Right lung (tissue), 5 donors: ENCODE results near the gene ZNF121. TPM values are rescaled to one million over a fixed set of nuclear protein-coding genes. Genes with fewer than 3 reads are reported as not detected.
A peak's percentile ranks its signal among the peaks of the same experiment; 100 is the strongest.
"Not testable (repeated sequence)": the region's sequence is repeated elsewhere in the genome, so short reads cannot be mapped to it uniquely, and the experiment has no call there.

ENCODE experiments used
- DNase-seq, 2 donors: peaks; one replicate each; pipeline ENCODE4 v3.0.0-alpha.2; 2013
- polyA plus RNA-seq, 5 donors: library from polyadenylated mRNA; unstranded; fragments of 120-200 nt; gene quantifications; one replicate each; pipeline versions ENCODE4 v1.2.1 to v1.2.3, GENCODE V29; 2013; ENCODE audit warnings: inconsistent platforms in 1 of 5, low replicate concordance in 1 of 5; ENCODE audit not compliant: insufficient read length in 5 of 5, insufficient read depth in 1 of 5

Gene ZNF121
- polyA plus RNA-seq, 5 donors, result 16.6 to 33.7 (median 27.0) TPM

DNA sequence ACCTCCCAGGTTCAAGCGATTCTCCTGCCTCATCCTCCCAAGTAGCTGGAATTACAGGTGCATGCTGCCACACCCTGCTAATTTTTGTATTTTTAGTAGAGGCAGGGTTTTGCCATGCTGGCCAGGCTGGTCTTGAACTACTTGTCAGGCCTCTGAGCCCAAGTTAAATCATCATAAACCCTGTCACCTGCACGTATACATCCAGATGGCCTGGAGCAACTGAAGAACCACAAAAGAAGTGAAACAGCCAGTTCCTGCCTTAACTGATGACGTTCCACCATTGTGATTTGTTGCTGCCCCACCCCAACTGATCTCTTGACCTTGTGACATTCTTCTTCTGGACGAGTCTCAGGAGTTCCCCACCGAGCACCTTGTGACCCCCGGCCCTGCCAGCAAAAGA lies 45.1 kb downstream of the ZNF121 start:
- not testable (repeated sequence) for DNase-seq

DNA sequence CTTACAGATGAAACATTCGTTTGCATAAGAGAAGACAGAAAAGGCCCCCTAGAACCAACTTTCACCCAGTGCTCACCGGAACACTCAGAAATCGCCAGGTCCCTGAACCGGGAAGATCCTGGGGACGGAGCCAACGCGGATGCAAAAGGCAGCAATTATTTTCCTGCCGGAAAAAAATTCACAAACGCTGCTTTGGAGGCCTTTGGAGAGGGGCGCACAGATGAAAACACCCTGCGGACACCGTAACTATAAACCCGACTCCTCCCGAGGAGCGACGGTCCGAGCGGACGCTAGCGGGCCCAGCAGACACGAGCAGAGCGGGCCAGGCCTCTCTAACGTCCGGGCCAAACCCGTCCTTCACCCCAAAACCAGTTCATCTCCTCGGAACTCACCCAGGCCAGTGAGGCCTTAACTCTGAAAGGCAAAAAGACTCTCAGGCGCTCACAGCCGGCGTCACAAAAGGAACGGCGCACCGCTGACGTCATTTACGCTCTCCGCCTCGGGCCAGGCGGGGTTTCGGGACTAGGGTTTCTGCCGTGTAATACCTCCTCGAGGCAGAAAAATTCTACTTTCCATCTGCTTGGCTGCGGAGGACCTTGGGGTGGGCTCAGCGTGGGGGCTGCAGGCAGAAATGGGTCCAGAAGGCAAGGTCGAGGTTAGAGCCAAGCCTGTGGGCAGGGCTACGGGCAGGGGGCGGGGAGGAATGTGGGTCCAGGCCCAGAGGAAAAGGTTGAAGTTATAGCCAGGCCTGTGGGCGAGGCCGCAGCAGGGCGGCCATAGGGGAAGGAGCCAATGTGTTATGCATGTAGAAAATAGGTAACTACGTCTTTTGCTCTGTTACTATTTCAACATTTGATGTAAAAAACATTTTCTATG lies 45.9 kb downstream of the ZNF121 start, which contains the start of gene ZNF426:
Gene ZNF426 (minus strand): TSS at position 463 of the 876 bp plus-strand sequence. CDS start 2,413 bp downstream, outside the sequence.
- DNase-seq, result peak; percentile 92

DNA sequence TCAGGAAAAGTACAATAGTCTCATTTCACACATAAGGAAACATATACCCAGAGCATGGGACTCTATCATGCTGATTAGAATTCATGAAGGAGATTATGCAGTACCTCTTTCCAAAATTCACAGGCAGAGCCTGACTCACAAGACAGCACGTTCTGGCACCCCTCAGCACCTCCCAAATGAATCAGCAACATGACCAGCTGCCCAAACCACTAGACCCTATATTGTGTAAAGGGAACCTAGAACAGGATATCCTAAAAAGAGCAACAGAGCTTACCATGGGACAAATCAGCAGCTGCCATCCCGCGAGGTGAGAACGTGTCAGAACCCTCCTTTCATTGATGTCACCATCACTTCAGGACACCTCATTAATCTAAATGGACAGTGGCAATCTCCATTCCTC lies 48.4 kb downstream of the ZNF121 start:
- DNase-seq, result no peak

DNA sequence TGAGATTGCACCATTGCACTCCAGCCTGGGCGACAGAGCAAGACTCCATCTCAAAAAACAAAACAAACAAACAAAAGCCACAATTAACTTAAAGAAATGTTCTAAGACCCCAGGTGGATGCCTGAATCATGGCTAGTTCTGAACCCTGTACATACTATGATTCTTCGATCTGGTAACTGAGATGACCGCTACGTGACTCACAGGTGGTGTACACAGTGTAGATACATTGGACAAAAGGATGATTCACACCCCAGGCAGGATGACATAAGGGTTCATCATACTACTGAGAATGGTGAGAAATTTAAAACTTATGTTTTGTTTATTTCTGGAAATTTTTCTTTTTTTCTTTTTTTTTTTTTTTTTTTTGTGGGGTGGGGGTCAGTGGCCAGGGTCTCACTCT lies 52.4 kb downstream of the ZNF121 start:
- no peak for DNase-seq

DNA sequence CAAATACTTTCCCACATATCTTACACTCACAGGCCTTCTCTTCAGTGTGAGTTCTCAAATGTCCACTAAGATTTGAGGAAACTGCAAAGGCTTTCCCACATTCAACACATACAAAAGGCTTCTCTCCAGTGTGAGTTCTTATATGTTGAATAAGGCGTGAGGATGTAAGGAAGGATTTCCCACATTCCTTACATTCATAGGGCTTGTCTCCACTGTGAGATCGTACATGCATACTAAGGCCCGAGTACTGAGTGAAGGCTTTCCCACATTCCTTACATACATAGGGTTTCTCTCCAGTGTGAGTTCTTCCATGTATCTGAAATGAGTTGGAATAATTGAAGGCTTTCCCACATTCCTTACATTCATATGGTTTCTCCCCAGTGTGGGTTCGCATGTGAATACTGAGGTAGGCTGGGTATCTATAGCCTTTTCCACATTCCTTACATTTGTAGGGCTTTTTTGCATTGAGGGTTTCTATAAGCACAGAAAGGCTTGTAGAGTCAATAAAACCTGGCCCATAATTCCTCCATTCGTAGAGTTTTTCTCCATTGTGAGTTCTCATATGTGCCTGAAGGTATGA lies 55.5 kb downstream of the ZNF121 start:
- DNase-seq, result no peak

DNA sequence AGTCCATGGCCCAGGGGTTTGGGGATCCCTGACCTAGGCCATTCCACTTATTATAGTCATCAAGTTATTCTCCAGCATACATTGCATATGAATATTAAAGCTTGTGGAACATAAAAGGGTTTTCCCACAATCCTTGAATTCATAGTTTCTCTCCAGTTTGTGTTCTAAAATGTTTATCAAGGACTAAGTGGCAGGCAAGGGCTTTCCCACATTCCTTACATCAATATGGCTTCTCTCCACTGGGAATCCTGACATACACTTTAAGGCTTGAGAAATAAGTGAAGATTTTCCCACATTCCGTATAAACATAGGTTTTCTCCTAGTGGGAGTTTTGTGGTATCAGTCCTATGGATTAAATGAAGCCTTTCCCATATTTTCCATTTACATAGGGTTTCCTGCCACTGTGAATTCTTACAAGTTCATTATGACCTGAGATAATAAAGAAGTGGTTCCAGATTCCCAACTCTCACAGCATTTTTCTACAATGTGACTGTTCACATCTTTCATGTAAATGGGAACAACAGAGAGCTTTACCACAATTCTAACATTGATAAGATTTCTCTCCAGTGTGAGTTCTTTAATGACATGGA lies 60.3 kb downstream of the ZNF121 start:
- no peak for DNase-seq

Other genes with a start within 250 kb of the ZNF121 start
- 10 to 100 TPM; 11.8 to 18.4 (median 15.6) TPM for gene ZNF177, start 221.5 kb downstream of the ZNF121 start, polyA plus RNA-seq
- 10 to 100 TPM; 34.4 to 94.5 (median 44.7) TPM for gene ZNF266, start 148.9 kb downstream of the ZNF121 start, polyA plus RNA-seq
- gene ZNF560, start 85.9 kb downstream of the ZNF121 start, polyA plus RNA-seq, result under 1 TPM; 0.21 to 0.41 (median 0.26) TPM
- gene ZNF426, start 45.9 kb downstream of the ZNF121 start, polyA plus RNA-seq, result 10 to 100 TPM; 12.8 to 27.7 (median 22.3) TPM
- gene ZNF561, start 36.7 kb upstream of the ZNF121 start, polyA plus RNA-seq, result 10 to 100 TPM; 43.6 to 79.4 (median 71.9) TPM
- 10 to 100 TPM; 17.4 to 31.1 (median 25.0) TPM for gene ZNF562, start 90.6 kb upstream of the ZNF121 start, polyA plus RNA-seq
- 10 to 100 TPM; 21.7 to 44.4 (median 34.6) TPM for gene ZNF846, start 184.2 kb upstream of the ZNF121 start, polyA plus RNA-seq
- 10 to 100 TPM; 26.2 to 40.9 (median 34.5) TPM for gene FBXL12, start 234.6 kb upstream of the ZNF121 start, polyA plus RNA-seq
- gene UBL5, start 243.4 kb upstream of the ZNF121 start, polyA plus RNA-seq, result 100 to 1,000 TPM; 191 to 281 (median 227) TPM